Measurements from ENCODE around the gene FBXL7.

- TF ChIP-seq CTCF (IDR thresholded peaks at IDR 0.05; ENCODE audit: insufficient read depth, low read length, poor library complexity, severe bottlenecking) (no peak), EZH2phosphoT487 (conservative IDR thresholded peaks at IDR 0.05; ENCODE audit: low read length) (no peak)
Measured at GRCh38 chr5:15776346-15776745, 276.4 kb downstream of the FBXL7 start.
